Duodenal mucosa (tissue), 2 donors: ENCODE data around the gene SRF.

Experiments
- H3K27ac ChIP-seq: one replicate; pipeline ENCODE4 v1.7.0; 2013; ENCODE audit warnings: low read depth, low read length
- H3K27me3 ChIP-seq, 2 donors: one replicate each; pipeline ENCODE4 v1.7.0; 2013; ENCODE audit warnings: low read length in 2 of 2, control low read depth in 1 of 2; ENCODE audit not compliant: insufficient read depth in 2 of 2, control insufficient read depth in 1 of 2
- H3K36me3 ChIP-seq, 2 donors: one replicate each; pipeline ENCODE4 v1.7.0; 2013; ENCODE audit warnings: low read length in 2 of 2, control low read depth in 1 of 2; ENCODE audit not compliant: insufficient read depth in 2 of 2, control insufficient read depth in 1 of 2
- H3K4me1 ChIP-seq, 2 donors: one replicate each; pipeline ENCODE4 v1.7.0; 2013; ENCODE audit warnings: low read length in 2 of 2, control low read depth in 1 of 2; ENCODE audit not compliant: insufficient read depth in 2 of 2, control insufficient read depth in 1 of 2
- H3K4me3 ChIP-seq, 2 donors: one replicate each; pipeline ENCODE4 v1.7.0; 2013; ENCODE audit warnings: low read length in 2 of 2, low read depth in 1 of 2
- H3K9ac ChIP-seq, 2 donors: one replicate each; pipeline ENCODE4 v1.7.0; 2013; ENCODE audit warnings: low read length in 2 of 2, low read depth in 1 of 2
- H3K9me3 ChIP-seq, 2 donors: one replicate each; pipeline ENCODE4 v1.7.0; 2013; ENCODE audit warnings: low read length in 2 of 2, control low read depth in 1 of 2; ENCODE audit not compliant: control insufficient read depth in 1 of 2

SRF gene

DNA sequence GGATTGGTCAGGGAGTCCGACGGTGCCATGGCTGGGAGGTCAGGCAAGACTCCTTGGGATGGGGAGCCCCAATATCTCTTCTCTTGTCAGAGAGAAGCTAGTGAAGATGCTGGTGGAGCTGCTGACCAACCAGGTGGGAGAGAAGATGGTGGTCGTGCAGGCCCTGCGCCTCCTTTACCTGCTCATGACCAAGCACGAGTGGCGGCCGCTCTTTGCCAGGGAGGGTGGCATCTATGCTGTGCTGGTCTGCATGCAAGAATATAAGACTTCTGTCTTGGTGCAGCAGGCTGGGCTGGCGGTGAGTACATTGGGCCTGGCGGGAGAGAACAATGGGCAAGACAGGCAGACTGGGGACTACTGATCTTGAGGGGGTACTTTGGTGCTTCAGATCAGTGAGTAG lies 21.8 kb downstream of the SRF start:
- Histone ChIP-seq H3K4me3 (no peak overlapping the region), H3K36me3 (peaks cover 34 to 38% of the 10 kb centered on the region in 2 donors), H3K9me3 (no peaks in the 10 kb centered on the region), H3K9ac (no peak overlapping the region), H3K4me1 (no peaks in the 10 kb centered on the region), H3K27ac (no peak overlapping the region), H3K27me3 (no peaks in the 10 kb centered on the region)

DNA sequence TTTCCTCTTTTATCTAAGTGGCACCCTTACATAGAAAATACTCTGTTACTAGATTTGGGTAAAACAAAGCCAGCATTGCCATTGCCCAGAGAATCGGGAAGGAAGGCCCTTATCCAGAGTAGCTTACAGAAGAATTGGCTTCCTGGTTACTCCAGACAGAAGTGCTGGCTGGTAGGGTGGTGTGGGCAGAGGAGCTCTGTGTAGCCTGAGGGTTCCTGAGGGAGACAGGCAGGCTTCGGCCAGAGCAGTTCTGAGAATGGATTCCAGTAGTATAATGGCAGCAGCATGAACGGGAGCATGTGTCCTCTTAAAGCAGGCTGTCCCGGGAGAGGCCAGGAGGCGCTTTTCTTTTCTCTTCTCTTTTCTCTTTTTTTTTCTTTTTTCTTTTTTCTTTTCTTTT lies 22.9 kb downstream of the SRF start:
- H3K4me3 ChIP-seq: no peak overlapping the region
- no peak overlapping the region for H3K27ac ChIP-seq
- H3K27me3 ChIP-seq: no peaks in the 10 kb centered on the region
- no peak overlapping the region for H3K9ac ChIP-seq
- peaks cover 32 to 36% of the 10 kb centered on the region in 2 donors for H3K36me3 ChIP-seq
- no peaks in the 10 kb centered on the region for H3K9me3 ChIP-seq
- H3K4me1 ChIP-seq: no peaks in the 10 kb centered on the region

DNA sequence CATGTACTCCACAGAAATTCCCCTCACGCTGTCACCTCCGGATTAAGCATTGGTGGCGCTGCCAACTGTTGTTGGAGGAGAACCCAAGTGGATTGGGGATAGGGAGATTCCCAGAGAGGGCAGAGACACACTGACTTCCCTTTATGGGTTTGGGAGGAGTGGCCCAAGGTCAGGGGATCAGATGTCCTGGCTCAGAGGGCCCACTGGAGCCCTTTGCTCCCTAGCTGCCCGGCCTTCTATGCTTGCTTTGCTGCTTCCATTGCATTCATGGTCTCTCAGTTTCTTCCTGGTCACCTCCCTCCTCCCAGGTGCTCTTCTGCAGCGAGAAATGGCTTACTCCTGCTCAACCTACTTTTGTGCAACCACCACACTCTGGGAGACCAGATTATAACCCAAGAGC lies 25.3 kb downstream of the SRF start:
- no peaks in the 10 kb centered on the region for H3K9me3 ChIP-seq
- peaks cover 36 to 55% of the 10 kb centered on the region in 2 donors for H3K36me3 ChIP-seq
- no peaks in the 10 kb centered on the region for H3K27me3 ChIP-seq
- H3K4me3 ChIP-seq: no peak overlapping the region
- H3K4me1 ChIP-seq: no peaks in the 10 kb centered on the region
- no peak overlapping the region for H3K27ac ChIP-seq
- H3K9ac ChIP-seq: no peak overlapping the region

DNA sequence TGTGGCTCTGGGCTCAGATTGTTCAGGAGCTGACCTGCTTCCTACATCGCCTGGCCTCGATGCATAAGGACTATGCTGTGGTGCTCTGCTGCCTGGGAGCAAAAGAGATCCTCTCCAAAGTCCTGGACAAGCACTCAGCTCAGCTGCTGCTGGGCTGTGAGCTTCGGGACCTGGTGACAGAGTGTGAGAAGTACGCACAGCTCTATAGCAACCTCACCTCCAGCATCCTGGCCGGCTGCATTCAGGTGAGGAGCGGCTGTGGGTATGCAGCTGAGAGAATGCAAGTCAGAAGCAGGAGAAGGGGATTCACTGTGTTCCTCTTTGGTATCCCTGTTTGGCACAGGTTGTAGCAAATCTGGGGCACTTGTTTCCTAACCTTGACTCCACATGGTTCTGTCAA lies 28.8 kb downstream of the SRF start:
- peaks cover 34 to 53% of the 10 kb centered on the region in 2 donors for H3K36me3 ChIP-seq
- no peaks in the 10 kb centered on the region for H3K4me1 ChIP-seq
- H3K9me3 ChIP-seq: no peaks in the 10 kb centered on the region

DNA sequence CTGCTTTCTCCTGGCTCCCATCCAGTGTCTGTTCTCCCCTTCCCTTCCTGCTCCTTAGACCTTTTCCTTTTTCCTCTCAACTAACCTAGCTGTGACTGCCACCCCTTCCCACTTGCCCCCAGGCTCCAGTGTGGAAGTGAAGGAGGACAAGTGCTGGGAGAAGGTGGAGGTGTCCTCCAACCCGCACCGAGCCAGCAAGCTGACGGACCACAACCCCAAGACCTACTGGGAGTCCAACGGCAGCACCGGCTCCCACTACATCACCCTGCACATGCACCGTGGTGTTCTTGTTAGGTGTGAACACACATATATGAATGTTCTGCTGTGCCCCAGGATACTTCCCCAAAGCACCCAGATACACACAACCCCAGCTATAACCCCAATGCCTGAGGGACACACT lies 29.5 kb downstream of the SRF start:
- Histone ChIP-seq H3K9me3 (no peaks in the 10 kb centered on the region), H3K36me3 (peaks cover 28 to 55% of the 10 kb centered on the region in 2 donors), H3K27me3 (no peaks in the 10 kb centered on the region), H3K9ac (no peak overlapping the region), H3K4me1 (no peaks in the 10 kb centered on the region), H3K27ac (no peak overlapping the region), H3K4me3 (no peak overlapping the region)

More for the DNA sequence above, 28.8 kb downstream of the SRF start:
- no peak overlapping the region for H3K27ac ChIP-seq
- H3K27me3 ChIP-seq: no peaks in the 10 kb centered on the region
- no peak overlapping the region for H3K9ac ChIP-seq
- no peak overlapping the region for H3K4me3 ChIP-seq

DNA sequence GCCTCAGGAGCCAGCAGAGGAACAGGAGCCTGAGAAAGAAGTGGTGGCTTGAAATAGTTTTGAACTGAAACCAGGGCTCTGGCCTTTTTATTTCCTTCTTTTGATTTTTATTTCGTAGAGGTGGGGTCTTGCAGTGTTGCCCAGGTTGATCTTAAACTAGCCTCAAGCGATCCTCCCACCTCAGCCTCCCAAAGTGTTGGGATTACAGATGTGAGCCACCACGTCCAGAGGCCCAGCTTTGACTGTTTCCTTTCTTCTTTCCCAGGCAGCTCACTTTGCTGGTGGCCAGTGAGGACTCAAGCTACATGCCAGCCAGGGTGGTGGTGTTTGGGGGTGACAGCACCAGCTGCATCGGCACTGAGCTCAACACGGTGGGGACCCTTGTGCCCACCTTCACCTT lies 31.4 kb downstream of the SRF start:
- no peak overlapping the region for H3K9ac ChIP-seq
- H3K9me3 ChIP-seq: no peaks in the 10 kb centered on the region
- H3K4me3 ChIP-seq: no peak overlapping the region
- no peaks in the 10 kb centered on the region for H3K27me3 ChIP-seq
- H3K36me3 ChIP-seq: peaks cover 17 to 41% of the 10 kb centered on the region in 2 donors
- H3K27ac ChIP-seq: no peak overlapping the region
- H3K4me1 ChIP-seq: no peaks in the 10 kb centered on the region

DNA sequence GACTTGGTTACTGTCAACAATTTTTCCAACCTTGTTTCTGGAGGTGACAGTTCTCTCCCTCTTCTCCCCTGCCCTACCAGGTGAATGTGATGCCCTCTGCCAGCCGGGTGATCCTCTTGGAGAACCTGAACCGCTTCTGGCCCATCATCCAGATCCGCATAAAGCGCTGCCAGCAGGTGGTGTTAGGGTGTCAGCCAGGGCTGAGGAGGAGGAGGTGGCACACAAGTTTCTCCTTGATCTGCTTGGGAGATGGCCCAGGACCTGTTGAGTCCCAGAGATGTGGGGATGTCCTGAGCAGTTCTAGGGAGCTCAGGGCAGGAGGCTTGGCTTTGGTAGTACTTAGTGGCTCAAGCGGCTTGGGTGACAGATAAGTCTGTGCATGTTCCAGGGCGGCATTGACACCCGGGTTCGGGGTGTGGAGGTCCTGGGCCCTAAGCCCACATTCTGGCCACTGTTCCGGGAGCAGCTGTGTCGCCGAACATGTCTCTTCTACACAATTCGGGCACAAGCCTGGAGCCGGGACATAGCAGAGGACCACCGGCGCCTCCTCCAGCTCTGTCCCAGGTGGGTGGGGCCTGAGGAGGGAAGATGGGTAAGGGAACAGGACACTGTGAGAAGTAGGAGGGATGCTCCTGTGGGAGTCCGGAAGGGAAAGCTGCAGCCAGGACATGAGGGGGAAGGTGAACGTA lies 32.1 kb downstream of the SRF start:
- no peak overlapping the region for H3K9ac ChIP-seq
- H3K4me3 ChIP-seq: no peak overlapping the region
- no peaks in the 10 kb centered on the region for H3K9me3 ChIP-seq
- peaks cover 16 to 38% of the 10 kb centered on the region in 2 donors for H3K36me3 ChIP-seq
- no peaks in the 10 kb centered on the region for H3K4me1 ChIP-seq
- no peak overlapping the region for H3K27ac ChIP-seq
- no peaks in the 10 kb centered on the region for H3K27me3 ChIP-seq

DNA sequence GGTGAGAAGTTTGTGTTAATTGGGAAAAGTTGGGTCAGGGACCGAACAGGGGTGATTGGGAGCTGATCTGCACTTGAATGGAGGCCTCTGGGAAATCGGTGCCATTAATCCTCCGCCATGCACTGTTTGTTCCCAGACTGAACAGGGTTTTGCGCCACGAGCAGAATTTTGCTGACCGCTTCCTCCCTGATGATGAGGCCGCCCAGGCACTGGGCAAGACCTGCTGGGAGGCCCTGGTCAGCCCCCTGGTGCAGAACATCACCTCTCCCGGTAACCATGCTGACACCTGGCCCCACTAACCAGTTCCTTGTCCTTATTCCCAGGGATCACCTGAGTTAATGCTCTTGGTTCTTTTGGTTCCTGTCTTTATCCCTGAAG lies 32.6 kb downstream of the SRF start:
- Histone ChIP-seq H3K9me3 (no peaks in the 10 kb centered on the region), H3K36me3 (peaks cover 11 to 34% of the 10 kb centered on the region in 2 donors), H3K9ac (no peak overlapping the region)

DNA sequence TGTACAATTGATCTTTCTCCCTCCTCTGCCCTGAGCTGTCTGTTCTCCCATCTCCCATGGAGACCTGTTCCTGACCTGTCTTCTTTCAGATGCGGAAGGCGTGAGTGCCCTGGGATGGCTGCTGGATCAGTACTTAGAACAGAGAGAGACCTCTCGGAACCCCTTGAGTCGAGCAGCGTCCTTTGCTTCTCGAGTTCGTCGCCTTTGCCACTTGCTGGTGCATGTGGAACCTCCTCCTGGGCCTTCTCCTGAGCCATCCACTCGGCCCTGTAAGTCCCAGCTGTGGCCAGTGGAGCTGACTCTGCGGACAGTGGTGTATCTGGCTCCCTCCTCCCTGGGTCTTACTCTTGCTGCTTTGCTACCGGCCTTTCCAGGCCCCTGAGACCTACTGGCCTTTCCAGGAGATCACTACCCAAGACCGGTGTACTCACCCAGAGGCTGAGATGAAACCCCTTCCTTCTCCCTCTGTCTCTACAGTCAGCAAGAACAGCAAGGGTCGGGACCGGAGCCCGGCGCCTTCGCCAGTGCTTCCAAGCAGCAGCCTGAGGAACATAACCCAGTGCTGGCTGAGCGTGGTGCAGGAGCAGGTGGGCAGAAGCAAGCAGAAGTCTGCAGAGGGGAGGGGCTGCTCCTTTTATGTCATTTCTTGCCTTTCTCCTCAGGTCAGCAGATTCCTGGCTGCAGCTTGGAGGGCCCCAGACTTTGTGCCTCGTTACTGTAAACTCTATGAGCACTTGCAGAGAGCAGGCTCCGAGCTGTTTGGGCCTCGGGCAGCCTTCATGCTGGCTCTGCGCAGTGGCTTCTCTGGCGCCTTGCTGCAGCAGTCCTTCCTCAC lies 33.4 kb downstream of the SRF start:
- Histone ChIP-seq H3K4me3 (no peak overlapping the region), H3K9me3 (no peaks in the 10 kb centered on the region), H3K4me1 (no peaks in the 10 kb centered on the region), H3K27me3 (no peaks in the 10 kb centered on the region), H3K9ac (no peak overlapping the region), H3K27ac (no peak overlapping the region), H3K36me3 (peaks cover 11 to 29% of the 10 kb centered on the region in 2 donors)

More for the DNA sequence above, 32.6 kb downstream of the SRF start:
- Histone ChIP-seq H3K27ac (no peak overlapping the region), H3K4me3 (no peak overlapping the region), H3K27me3 (no peaks in the 10 kb centered on the region), H3K4me1 (no peaks in the 10 kb centered on the region)

DNA sequence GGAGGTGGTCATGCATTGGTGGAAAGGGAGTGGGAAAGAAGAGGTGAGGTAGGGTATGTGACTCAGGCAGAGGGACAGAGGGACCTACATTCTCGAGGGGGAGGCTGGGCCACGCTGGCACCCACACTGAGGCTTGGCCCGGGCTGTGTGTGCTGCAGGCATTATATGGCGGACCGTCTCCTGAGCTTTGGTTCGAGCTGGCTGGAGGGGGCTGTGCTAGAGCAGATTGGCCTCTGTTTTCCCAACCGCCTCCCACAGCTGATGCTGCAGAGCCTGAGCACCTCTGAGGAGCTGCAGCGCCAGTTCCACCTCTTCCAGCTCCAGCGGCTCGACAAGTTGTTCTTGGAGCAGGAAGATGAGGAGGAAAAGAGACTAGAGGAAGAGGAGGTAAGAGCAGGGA lies 34.8 kb downstream of the SRF start:
- Histone ChIP-seq H3K4me1 (no peaks in the 10 kb centered on the region), H3K27ac (no peak overlapping the region), H3K27me3 (no peaks in the 10 kb centered on the region), H3K9me3 (no peaks in the 10 kb centered on the region), H3K9ac (no peak overlapping the region), H3K4me3 (no peak overlapping the region), H3K36me3 (peaks cover 6 to 17% of the 10 kb centered on the region in 2 donors)
